ENCODE data around the gene BAHCC1.
"Not testable (repeated sequence)": the region's sequence is repeated elsewhere in the genome, so short reads cannot be mapped to it uniquely, and the experiment has no call there.

Gene BAHCC1

DNA sequence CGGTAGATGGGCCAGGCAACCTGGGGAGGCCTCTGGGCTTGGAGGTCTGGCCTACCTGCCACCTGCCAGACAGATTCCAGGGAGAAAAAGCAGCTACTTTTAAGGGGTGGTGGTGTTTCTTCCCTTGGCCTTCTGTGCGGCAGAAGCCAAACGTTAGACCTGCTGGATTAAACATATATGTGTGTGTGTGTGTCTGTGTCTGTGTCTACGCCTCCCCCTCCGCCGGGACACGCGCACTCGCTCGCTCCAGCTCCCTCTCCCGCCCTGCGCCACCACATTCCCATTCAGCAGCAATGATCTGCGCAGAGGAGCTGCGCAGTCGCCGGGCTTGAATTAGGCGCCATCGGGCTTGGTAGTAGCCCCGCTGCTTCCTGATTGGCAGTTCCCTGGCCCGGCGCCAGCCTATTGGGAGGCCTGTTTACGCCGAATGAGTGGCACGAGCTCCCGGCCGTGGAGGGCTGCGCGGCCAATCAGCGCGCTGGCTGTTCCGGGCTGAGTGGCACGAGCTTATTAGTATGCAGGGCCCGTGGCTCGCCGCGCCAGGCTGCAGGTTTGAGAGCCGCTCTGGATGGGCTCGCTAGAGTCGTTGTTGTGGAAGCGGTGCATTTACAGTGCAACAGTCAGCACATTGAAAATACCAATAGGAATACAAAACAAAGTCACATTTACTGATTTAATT, at the start of gene BAHCC1:
BAHCC1 (plus strand) TSS at position 537 of the 679 bp plus-strand sequence. CDS start 4,283 bp downstream, outside the sequence.
- peak; percentile 96 for DNase-seq

- DNase-seq: peak; percentile 96
These were observed 49.0 kb upstream of the BAHCC1 start for GRCh38 chr17:81346090-81346907.

GRCh38 chr17:81346908-81347349, 48.3 kb upstream of the BAHCC1 start:
- no peak for DNase-seq

- DNase-seq: no peak
These were observed 47.8 kb upstream of the BAHCC1 start for GRCh38 chr17:81347437-81347836.

- DNase-seq: no peak
These were observed 46.9 kb upstream of the BAHCC1 start for GRCh38 chr17:81348097-81349055.

- no peak for DNase-seq
These were observed 45.6 kb upstream of the BAHCC1 start for GRCh38 chr17:81349397-81350319.

DNA sequence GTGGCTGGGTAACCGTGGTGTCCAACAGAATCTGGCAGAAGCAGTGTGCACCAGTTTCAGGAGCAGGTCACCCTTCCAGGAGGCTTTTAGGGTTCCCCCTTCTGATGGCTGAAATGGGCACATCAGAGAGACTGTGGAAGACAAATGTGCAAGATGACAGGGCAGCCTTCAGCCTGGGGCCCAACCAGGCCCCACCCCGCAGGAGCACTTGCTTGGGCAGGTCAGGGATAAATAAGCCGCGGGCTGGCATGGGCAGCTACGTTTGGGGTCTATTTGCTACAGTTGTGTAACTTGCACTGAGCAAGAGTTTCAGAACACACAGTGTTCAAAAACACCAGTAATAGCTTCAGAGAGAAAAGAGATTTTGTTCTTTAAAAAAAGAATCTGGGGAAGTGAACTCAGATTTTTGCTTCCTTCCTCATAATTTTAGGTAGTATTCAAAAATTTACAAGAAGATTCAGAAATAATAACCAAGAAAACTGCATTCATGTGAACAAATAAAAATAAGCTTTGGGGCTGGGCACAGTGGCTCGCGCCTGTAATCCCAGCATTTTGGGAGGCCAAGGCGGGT, 44.9 kb upstream of the BAHCC1 start:
- DNase-seq: no peak

GRCh38 chr17:81351329-81352052, 43.8 kb upstream of the BAHCC1 start:
- not testable (repeated sequence) for DNase-seq

DNA sequence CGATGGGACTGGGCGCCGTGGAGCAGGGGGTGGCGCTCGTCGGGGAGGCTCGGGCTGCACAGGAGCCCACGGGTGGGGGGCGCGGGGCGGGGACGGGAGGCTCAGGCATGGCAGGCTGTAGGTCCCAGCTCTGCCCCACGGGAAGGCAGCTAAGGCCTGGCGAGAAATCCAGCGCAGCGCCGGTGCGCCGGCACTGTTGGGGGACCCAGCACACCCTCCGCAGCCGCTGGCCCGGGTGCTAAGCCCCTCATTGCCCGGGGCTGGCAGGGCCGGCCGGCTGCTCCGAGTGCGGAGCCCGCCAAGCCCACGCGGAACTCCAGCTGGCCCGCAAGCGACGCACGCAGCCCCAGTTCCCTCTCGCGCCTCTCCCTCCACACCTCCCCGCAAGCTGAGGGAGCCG, 43.2 kb upstream of the BAHCC1 start:
- DNase-seq: not testable (repeated sequence)

DNA sequence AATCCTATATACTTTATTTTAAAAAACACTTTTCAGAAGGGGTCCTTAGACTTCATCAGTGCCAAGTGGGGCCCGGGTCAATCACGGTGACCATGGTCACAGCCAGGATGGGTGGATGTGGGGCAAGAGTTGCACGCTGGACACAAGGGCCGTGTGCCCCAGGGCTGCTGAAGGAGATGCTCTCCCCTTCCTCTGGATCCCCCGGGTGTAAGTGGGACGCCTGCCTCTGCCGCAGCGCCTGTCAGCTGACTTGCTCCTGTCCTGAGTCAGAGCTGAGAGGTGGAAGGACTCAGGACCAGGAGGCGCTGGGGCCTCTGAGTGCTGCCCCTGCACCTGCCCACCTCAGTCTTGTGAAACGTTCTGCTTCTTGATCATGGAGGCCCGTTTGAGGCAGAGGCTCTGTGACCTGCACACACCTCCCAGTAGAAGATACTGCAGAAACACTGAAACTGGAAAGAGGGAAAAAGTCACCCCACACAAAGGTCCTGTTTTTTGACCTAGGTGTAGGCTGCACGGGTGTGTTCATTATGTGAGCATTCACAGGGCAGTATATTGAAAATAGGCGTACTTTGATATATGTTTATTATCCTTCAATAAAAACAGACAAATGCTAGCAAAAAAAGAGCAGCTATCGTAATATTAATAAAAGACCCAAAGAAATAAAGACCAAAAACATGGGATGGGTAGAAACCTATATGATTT, 40.9 kb upstream of the BAHCC1 start:
- DNase-seq: no peak

GRCh38 chr17:81354954-81355347, 40.3 kb upstream of the BAHCC1 start:
- DNase-seq: no peak

DNA sequence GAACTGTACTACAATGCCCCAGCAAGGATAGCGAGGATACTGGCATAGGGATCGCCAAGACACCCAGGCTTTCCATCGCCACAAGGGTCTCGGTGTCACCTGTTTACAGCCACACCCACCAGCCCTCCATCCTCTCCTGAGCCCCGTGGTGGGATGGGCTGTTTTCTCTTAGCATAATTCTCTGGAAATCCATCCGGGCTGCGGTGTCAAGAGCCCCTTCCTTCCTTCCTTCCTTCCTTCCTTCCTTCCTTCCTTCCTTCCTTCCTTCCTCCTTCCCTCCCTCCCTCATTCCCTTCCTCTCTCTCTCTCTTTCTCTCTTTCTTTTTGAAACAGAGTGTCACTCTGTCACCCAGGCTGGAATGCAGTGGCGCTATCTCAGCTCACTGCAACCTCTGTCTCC, 36.0 kb upstream of the BAHCC1 start:
- DNase-seq: no peak

- DNase-seq: not testable (repeated sequence)
These were observed 33.3 kb upstream of the BAHCC1 start for GRCh38 chr17:81362001-81362400.

GRCh38 chr17:81364278-81365147, 30.7 kb upstream of the BAHCC1 start:
- no peak for DNase-seq

- peak; percentile 14 for DNase-seq
These were observed 30.1 kb upstream of the BAHCC1 start for GRCh38 chr17:81365148-81365600.

- peak; percentile 23 for DNase-seq
These were observed 29.4 kb upstream of the BAHCC1 start for GRCh38 chr17:81365601-81366585.

GRCh38 chr17:81366648-81367047, 28.6 kb upstream of the BAHCC1 start:
- no peak for DNase-seq

GRCh38 chr17:81367171-81367570, 28.1 kb upstream of the BAHCC1 start:
- DNase-seq: no peak

All from activated CD4-positive, alpha-beta T cell treated with anti-CD3 and anti-CD28 coated beads, Interleukin-2, Interleukin-6, amounts not matched to agents 100 ng/mL and 50 ng/mL, durations not matched to agents 16 hours and 8 hours (primary cell).